Activated CD4-positive, alpha-beta T cell treated with anti-CD3 and anti-CD28 coated beads, Interleukin-2, amount 10 ng/mL, durations not matched to agents 7 days and 5 days (primary cell): ENCODE results near the gene SLC49A3. TPM values are rescaled to one million over a fixed set of nuclear protein-coding genes. Genes with fewer than 3 reads are reported as not detected.
A peak's percentile ranks its signal among the peaks of the same experiment; 100 is the strongest.
"Not testable (repeated sequence)": the region's sequence is repeated elsewhere in the genome, so short reads cannot be mapped to it uniquely, and the experiment has no call there.

ENCODE experiments used
- CTCF ChIA-PET: fragments of 350-600 bp; sonication (Branson Sonifier 250); formaldehyde crosslinking; loops from one replicate; lab custom pipeline; 2021; ENCODE audit warnings: antibody characterized with exemption; lab: Charles Lee
- POLR2A ChIA-PET: fragments of 350-600 bp; sonication (Branson Sonifier 250); formaldehyde crosslinking; loops from one replicate; lab custom pipeline; 2021; ENCODE audit warnings: antibody characterized with exemption; lab: Charles Lee
- DNase-seq: peaks from one replicate; pipeline ENCODE4 v3.0.0-alpha.2; 2020
- H3K27ac Mint-ChIP-seq: one replicate; pipeline ENCODE4 v1.8.0; 2021; ENCODE audit warnings: mild to moderate bottlenecking, moderate library complexity, mixed read lengths
- H3K27me3 Mint-ChIP-seq: one replicate; pipeline ENCODE4 v1.8.0; 2021; ENCODE audit warnings: mixed read lengths
- H3K36me3 Mint-ChIP-seq: one replicate; pipeline ENCODE4 v1.8.0; 2021; ENCODE audit warnings: low read depth, mixed read lengths
- H3K4me1 Mint-ChIP-seq: one replicate; pipeline ENCODE4 v1.8.0; 2021; ENCODE audit warnings: mixed read lengths
- H3K4me3 Mint-ChIP-seq: one replicate; pipeline ENCODE4 v1.8.0; 2021; ENCODE audit warnings: mild to moderate bottlenecking, moderate library complexity, mixed read lengths
- H3K9me3 Mint-ChIP-seq: one replicate; pipeline ENCODE4 v1.8.0; 2021; ENCODE audit warnings: mixed read lengths
- total RNA-seq, 2 experiments: library from RNA; stranded (reverse); gene quantifications; one replicate each; pipeline ENCODE4 v1.2.3, GENCODE V29; 2021

Gene SLC49A3
- total RNA-seq, 2 experiments from 2014 or later = 0.35 TPM; not detected in 1

GRCh38 chr4:674172-675035 lies 14.5 kb downstream of the SLC49A3 start, which contains the start of the genes ATP5ME and MYL5:
Gene ATP5ME (minus strand): TSS chr4:674276. CDS start chr4:674247, 29 bp downstream.
Gene MYL5 (plus strand): TSS chr4:674542. CDS start chr4:678027, 3,485 bp downstream.
- H3K27me3 Mint-ChIP-seq = no peaks in the 10 kb centered on the region
- H3K4me3 Mint-ChIP-seq = peak within 1 kb of the TSS; percentile 86
- peak within 1 kb of the TSS; percentile 89 for H3K27ac Mint-ChIP-seq
- POLR2A ChIA-PET = interaction anchor here (0.9 kb wide), 1 partner anchor 10 kb away, joined by 4 read pairs; no protein-coding TSS in a partner anchor
- peaks cover 26% of the 10 kb centered on the region for H3K36me3 Mint-ChIP-seq
- no peaks in the 10 kb centered on the region for H3K9me3 Mint-ChIP-seq
- CTCF ChIA-PET = interaction anchor here (0.6 to 2.5 kb wide), 7 partner anchors 8 to 546 kb away, joined by 3 to 22 read pairs (median 3); no protein-coding TSS in a partner anchor
- peaks cover 8% of the 10 kb centered on the region for H3K4me1 Mint-ChIP-seq
- peak; percentile 98 for DNase-seq

DNA sequence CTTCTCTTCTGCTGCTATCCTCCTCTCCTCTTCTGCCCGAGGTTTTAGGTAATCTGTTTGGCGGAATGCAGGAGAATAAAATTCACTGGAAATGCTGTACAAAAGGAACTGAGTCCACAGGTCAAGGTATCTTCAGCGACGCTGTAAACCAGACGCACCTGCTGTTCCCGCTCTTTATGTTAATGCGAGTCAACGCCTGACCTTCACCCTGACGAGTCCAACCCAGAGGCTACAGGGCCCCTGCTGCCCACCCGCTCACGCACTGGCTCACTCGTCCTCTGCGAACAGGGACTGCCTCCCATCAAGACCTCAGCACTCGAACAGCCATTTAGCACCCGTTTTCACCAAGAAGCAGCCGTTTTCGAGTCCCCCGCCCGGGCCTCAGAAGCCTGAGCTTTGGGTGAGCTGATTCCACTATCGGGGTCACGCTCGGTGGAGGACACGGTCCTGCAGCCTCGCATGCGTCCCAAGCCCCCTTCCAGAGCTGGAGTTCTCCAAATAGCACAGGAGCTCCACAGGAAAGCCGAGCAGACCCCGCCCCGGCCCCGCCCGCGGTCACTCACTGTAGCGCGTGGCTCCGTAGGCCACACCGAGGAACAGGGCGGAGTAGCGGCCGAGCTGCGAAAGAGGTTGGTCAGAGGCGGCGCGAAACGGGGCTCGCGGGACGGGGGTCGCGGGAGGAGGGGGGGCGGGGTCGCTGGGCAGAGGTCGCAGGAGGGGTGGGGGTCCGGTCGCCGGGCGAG lies 15.4 kb downstream of the SLC49A3 start:
- POLR2A ChIA-PET = interaction anchor here (0.9 kb wide), 1 partner anchor 9 kb away, joined by 4 read pairs; no protein-coding TSS in a partner anchor
- CTCF ChIA-PET = interaction anchor here (0.6 to 2.5 kb wide), 7 partner anchors 7 to 545 kb away, joined by 3 to 22 read pairs (median 3); no protein-coding TSS in a partner anchor
- H3K27ac Mint-ChIP-seq = peak overlapping the region; percentile 88
- no peaks in the 10 kb centered on the region for H3K27me3 Mint-ChIP-seq
- no peaks in the 10 kb centered on the region for H3K9me3 Mint-ChIP-seq
- DNase-seq = peak; percentile 31
- peaks cover 26% of the 10 kb centered on the region for H3K36me3 Mint-ChIP-seq
- H3K4me1 Mint-ChIP-seq = peaks cover 8% of the 10 kb centered on the region
- peak overlapping the region; percentile 86 for H3K4me3 Mint-ChIP-seq

GRCh38 chr4:671769-672168 lies 17.2 kb downstream of the SLC49A3 start:
- POLR2A ChIA-PET = no interaction called here
- peak overlapping the region; percentile 46 for H3K27ac Mint-ChIP-seq
- CTCF ChIA-PET = interaction anchor here (1.4 to 2.0 kb wide), 3 partner anchors 15 to 427 kb away, joined by 3 to 4 read pairs (median 4); no protein-coding TSS in a partner anchor
- H3K27me3 Mint-ChIP-seq = no peaks in the 10 kb centered on the region
- H3K4me1 Mint-ChIP-seq = peaks cover 8% of the 10 kb centered on the region
- no peaks in the 10 kb centered on the region for H3K9me3 Mint-ChIP-seq
- DNase-seq = no peak
- H3K36me3 Mint-ChIP-seq = peaks cover 26% of the 10 kb centered on the region
- peak overlapping the region; percentile 49 for H3K4me3 Mint-ChIP-seq

- DNase-seq, H3K27me3 Mint-ChIP-seq, H3K27ac Mint-ChIP-seq, CTCF ChIA-PET, POLR2A ChIA-PET, H3K9me3 Mint-ChIP-seq, H3K4me3 Mint-ChIP-seq: not testable (repeated sequence)
- Mint-ChIP-seq H3K36me3 (peaks cover 26% of the 10 kb centered on the region), H3K4me1 (peaks cover 14% of the 10 kb centered on the region)
Observed at GRCh38 chr4:669806-670559, 19.0 kb downstream of the SLC49A3 start.

DNA sequence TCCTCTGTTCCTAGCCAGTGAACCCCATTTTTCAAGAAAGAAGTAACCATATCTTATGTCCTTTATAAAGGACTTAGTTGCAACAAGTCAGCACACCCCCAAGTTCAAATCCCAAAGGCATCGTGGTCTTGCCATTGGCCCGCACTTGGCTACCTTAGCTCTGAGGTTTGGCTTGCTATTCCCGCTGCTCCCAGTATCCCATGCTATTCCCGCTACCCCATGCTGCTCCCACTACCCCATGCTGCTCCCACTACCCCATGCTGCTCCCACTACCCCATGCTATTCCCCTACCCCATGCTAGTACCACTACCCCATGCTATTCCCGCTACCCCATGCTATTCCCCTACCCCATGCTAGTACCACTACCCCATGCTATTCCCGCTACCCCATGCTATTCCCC lies 20.7 kb downstream of the SLC49A3 start:
- H3K27me3 Mint-ChIP-seq, POLR2A ChIA-PET, DNase-seq, H3K4me3 Mint-ChIP-seq, CTCF ChIA-PET, H3K9me3 Mint-ChIP-seq, H3K27ac Mint-ChIP-seq: not testable (repeated sequence)
- Mint-ChIP-seq H3K36me3 (peaks cover 25% of the 10 kb centered on the region), H3K4me1 (peaks cover 21% of the 10 kb centered on the region)

DNA sequence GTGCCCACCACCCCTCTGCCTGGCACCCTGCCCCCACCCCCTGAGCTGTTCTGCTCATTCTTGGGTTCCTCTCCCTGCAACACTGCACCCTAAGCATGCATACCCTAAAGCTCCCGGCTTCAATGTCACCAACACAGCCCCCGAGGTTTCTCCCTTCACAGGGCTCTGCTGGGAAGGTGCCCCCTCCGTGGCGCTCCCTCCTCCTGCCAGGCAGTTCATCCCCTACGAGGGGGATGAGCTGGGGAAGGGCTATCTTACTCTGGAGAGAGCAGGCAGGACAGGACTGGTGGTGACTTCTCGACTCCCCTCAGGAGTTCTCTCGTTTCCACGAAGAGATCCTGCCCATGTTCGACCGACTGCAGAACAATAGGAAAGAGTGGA lies 21.4 kb downstream of the SLC49A3 start:
- no peak overlapping the region for H3K27ac Mint-ChIP-seq
- ChIA-PET POLR2A (no interaction called here), CTCF (no interaction called here)
- no peaks in the 10 kb centered on the region for H3K9me3 Mint-ChIP-seq
- H3K4me3 Mint-ChIP-seq = no peak overlapping the region
- DNase-seq = no peak
- peaks cover 20% of the 10 kb centered on the region for H3K4me1 Mint-ChIP-seq
- H3K36me3 Mint-ChIP-seq = peaks cover 25% of the 10 kb centered on the region
- no peaks in the 10 kb centered on the region for H3K27me3 Mint-ChIP-seq

DNA sequence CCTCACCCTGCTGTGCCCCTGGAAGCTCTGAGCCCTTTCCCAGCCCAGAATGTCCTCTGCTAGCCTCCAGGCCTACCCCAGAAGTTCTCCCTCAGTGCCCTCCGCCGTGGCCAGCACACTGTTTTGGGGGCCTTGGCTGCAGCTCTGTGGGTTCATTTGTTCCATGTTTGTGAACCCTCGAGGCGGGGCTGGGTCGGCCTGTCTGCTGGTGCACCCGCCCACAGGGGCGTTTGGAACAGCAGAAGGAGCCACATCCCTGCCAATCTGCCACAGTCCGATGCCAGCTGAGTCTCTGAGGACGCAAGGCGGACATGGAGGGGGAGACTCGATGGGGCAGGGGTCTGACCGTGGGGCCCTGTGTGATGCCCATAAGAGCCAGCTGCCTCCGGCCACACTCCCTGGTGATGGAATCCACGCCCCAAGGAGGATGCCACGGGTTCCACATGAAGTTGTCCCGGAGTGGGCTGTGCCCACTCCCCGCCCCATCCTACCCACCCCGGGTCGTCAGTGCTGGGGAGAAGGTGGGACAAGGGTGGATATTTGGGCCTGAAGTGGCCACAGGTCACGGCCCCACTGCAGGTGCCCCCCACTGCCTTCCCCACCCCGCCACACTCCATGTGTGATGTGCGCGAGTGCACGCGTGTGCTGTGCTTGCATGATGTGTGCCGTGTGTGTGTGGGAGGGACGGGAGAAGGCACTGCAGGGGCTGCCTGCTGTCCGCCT lies 22.0 kb downstream of the SLC49A3 start:
- Mint-ChIP-seq H3K27ac (no peak overlapping the region), H3K4me1 (peaks cover 19% of the 10 kb centered on the region), H3K9me3 (no peaks in the 10 kb centered on the region), H3K4me3 (no peak overlapping the region), H3K36me3 (peaks cover 27% of the 10 kb centered on the region), H3K27me3 (no peaks in the 10 kb centered on the region)
- CTCF ChIA-PET = interaction anchor here (0.6 to 1.1 kb wide), 2 partner anchors 7 to 162 kb away, joined by 3 read pairs; partner anchors contain the start of genes ATP5ME and MYL5
- DNase-seq = no peak
- POLR2A ChIA-PET = no interaction called here

- no peaks in the 10 kb centered on the region for H3K9me3 Mint-ChIP-seq
- ChIA-PET POLR2A (no interaction called here), CTCF (interaction anchor here (0.6 to 1.1 kb wide), 2 partner anchors 8 to 161 kb away, joined by 3 read pairs; partner anchors contain the start of genes ATP5ME and MYL5)
- peaks cover 24% of the 10 kb centered on the region for H3K36me3 Mint-ChIP-seq
- no peak overlapping the region for H3K4me3 Mint-ChIP-seq
- H3K27ac Mint-ChIP-seq = no peak overlapping the region
- DNase-seq = no peak
- peaks cover 19% of the 10 kb centered on the region for H3K4me1 Mint-ChIP-seq
- no peaks in the 10 kb centered on the region for H3K27me3 Mint-ChIP-seq
Observed at GRCh38 chr4:666436-666810, 22.5 kb downstream of the SLC49A3 start.

DNA sequence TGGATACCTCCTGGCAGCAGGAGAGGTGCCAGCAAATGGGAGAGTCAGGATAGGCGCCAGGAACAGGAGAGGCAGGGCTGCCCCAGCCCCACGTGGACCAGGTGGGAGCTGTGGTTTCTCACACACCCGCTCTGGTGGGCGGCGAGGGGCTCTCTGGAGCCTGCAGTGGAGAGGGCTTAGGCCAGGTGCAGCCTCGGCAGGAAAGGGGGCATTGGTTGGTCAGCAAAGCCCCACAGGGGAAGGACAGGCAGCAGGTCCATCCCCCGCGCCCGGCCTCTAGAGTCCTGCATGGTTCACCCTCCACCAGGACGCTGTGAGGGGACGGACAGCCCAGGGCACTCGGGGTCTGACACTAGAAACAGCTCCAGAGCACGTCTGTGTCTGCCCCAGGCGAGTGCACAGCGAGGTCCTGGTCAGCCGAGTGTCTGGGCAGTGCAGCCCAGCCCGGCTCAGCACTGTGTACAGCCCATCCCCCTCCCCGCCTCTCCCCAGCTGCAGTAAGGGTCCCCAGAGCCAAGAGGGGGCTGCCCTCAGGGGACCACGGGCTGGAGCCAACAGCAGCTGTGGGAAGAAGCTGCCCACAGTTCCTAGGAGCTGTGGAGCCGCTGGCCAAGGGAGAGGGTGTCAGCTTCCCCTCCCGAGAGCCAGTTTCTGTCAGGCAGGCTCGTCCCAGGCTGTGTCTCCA lies 23.1 kb downstream of the SLC49A3 start:
- ChIA-PET POLR2A (no interaction called here), CTCF (interaction anchor here (1.1 to 3.6 kb wide), 2 partner anchors 8 kb away, joined by 3 to 22 read pairs; partner anchors contain the start of genes ATP5ME and MYL5)
- Mint-ChIP-seq H3K9me3 (peaks cover 2% of the 10 kb centered on the region), H3K27me3 (no peaks in the 10 kb centered on the region), H3K4me1 (peaks cover 19% of the 10 kb centered on the region), H3K36me3 (peaks cover 21% of the 10 kb centered on the region), H3K4me3 (no peak overlapping the region), H3K27ac (no peak overlapping the region)
- DNase-seq = no peak

GRCh38 chr4:665381-665750 lies 23.6 kb downstream of the SLC49A3 start:
- H3K27me3 Mint-ChIP-seq = no peaks in the 10 kb centered on the region
- H3K4me1 Mint-ChIP-seq = peaks cover 19% of the 10 kb centered on the region
- H3K27ac Mint-ChIP-seq = no peak overlapping the region
- peaks cover 16% of the 10 kb centered on the region for H3K36me3 Mint-ChIP-seq
- peak overlapping the region; percentile 80 for H3K4me3 Mint-ChIP-seq
- ChIA-PET POLR2A (no interaction called here), CTCF (interaction anchor here (3.6 kb wide), 1 partner anchor 8 kb away, joined by 22 read pairs; the partner anchor contains the start of genes ATP5ME and MYL5)
- peaks cover 2% of the 10 kb centered on the region for H3K9me3 Mint-ChIP-seq
- no peak for DNase-seq

DNA sequence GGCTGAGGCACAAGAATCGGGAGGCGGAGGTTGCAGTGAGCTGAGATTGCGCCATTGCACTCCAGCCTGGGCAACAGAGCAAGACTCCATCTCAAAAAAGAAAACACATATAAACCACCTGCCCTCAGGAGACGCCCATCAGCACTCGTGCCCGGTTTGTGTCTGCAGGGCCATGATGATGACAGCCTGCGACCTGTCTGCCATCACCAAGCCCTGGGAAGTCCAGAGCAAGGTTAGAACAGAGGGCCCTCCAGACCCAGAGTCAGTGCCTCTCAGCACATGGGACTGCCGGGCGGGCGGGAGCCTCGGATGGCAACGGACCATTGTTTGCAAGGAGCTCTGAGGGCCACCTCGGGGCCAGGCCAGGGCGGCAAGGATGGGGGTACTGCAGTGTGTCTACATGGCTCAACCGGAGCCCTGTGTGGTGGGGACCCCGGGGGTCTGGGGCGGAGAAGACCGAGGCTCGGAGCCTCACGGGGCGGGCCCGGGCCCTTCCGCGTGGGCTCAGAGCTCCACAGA lies 24.2 kb downstream of the SLC49A3 start:
- ChIA-PET CTCF (interaction anchor here (0.9 to 3.6 kb wide), 2 partner anchors 9 to 19 kb away, joined by 3 to 22 read pairs; partner anchors contain the start of genes ATP5ME and MYL5), POLR2A (interaction anchor here (1.0 kb wide), 1 partner anchor 9 kb away, joined by 4 read pairs; the partner anchor contains the start of genes ATP5ME and MYL5)
- peaks cover 19% of the 10 kb centered on the region for H3K4me1 Mint-ChIP-seq
- no peak for DNase-seq
- peak overlapping the region; percentile 92 for H3K27ac Mint-ChIP-seq
- H3K27me3 Mint-ChIP-seq = no peaks in the 10 kb centered on the region
- H3K9me3 Mint-ChIP-seq = peaks cover 6% of the 10 kb centered on the region
- peak overlapping the region; percentile 80 for H3K4me3 Mint-ChIP-seq
- peaks cover 16% of the 10 kb centered on the region for H3K36me3 Mint-ChIP-seq
